ENCODE measurements around the gene LTBP2.

LTBP2 gene

GRCh38 chr14:74492776-74493342 is 119.2 kb downstream of the LTBP2 start, which contains the start of gene NPC2:
TSS of gene NPC2 (minus strand) at chr14:74493305. CDS start at chr14:74493274, 31 bp downstream.
- DNase-seq (ENCODE audit: insufficient read length) (no peak), FAIRE-seq (no peak)
- TF ChIP-seq POLR2AphosphoS5 (IDR thresholded peaks at IDR 0.05; ENCODE audit: low read depth, low read length) (no peak), POLR2A (IDR thresholded peaks at IDR 0.05; ENCODE audit: low read depth, low read length) (no peak), TAF1 (IDR thresholded peaks at IDR 0.05; ENCODE audit: borderline replicate concordance, low read depth, low read length) (no peak)

GRCh38 chr14:74491956-74492775 is 119.9 kb downstream of the LTBP2 start:
- peak; percentile 66 for FAIRE-seq
- DNase-seq (ENCODE audit: insufficient read length): no peak
- TF ChIP-seq TAF1 (IDR thresholded peaks at IDR 0.05; ENCODE audit: borderline replicate concordance, low read depth, low read length): no peak
- TF ChIP-seq POLR2A (IDR thresholded peaks at IDR 0.05; ENCODE audit: low read depth, low read length): no peak
- TF ChIP-seq POLR2AphosphoS5 (IDR thresholded peaks at IDR 0.05; ENCODE audit: low read depth, low read length): no peak

GRCh38 chr14:74490486-74490885 is 121.6 kb downstream of the LTBP2 start:
- TF ChIP-seq TAF1 (IDR thresholded peaks at IDR 0.05; ENCODE audit: borderline replicate concordance, low read depth, low read length) (no peak), POLR2AphosphoS5 (IDR thresholded peaks at IDR 0.05; ENCODE audit: low read depth, low read length) (no peak), POLR2A (IDR thresholded peaks at IDR 0.05; ENCODE audit: low read depth, low read length) (no peak)
- FAIRE-seq: no peak
- DNase-seq (ENCODE audit: insufficient read length): no peak

GRCh38 chr14:74488786-74489397 is 123.1 kb downstream of the LTBP2 start:
- FAIRE-seq: no peak
- DNase-seq (ENCODE audit: insufficient read length): no peak

GRCh38 chr14:74486164-74486563 is 125.9 kb downstream of the LTBP2 start:
- no peak for TF ChIP-seq TAF1 (IDR thresholded peaks at IDR 0.05; ENCODE audit: borderline replicate concordance, low read depth, low read length)
- no peak for DNase-seq (ENCODE audit: insufficient read length)
- no peak for FAIRE-seq

More at GRCh38 chr14:74488786-74489397, 123.1 kb downstream of the LTBP2 start:
- no peak for TF ChIP-seq POLR2A (IDR thresholded peaks at IDR 0.05; ENCODE audit: low read depth, low read length)
- TF ChIP-seq POLR2AphosphoS5 (IDR thresholded peaks at IDR 0.05; ENCODE audit: low read depth, low read length): no peak
- TF ChIP-seq TAF1 (IDR thresholded peaks at IDR 0.05; ENCODE audit: borderline replicate concordance, low read depth, low read length): no peak

- no peak for DNase-seq (ENCODE audit: insufficient read length)
- FAIRE-seq: no peak
- TF ChIP-seq POLR2A (IDR thresholded peaks at IDR 0.05; ENCODE audit: low read depth, low read length) (no peak), POLR2AphosphoS5 (IDR thresholded peaks at IDR 0.05; ENCODE audit: low read depth, low read length) (no peak), TAF1 (IDR thresholded peaks at IDR 0.05; ENCODE audit: borderline replicate concordance, low read depth, low read length) (no peak)
Measured at GRCh38 chr14:74483321-74483720, 128.7 kb downstream of the LTBP2 start.

GRCh38 chr14:74482571-74482970 is 129.5 kb downstream of the LTBP2 start:
- TF ChIP-seq POLR2A (IDR thresholded peaks at IDR 0.05; ENCODE audit: low read depth, low read length) (no peak), POLR2AphosphoS5 (IDR thresholded peaks at IDR 0.05; ENCODE audit: low read depth, low read length) (no peak), TAF1 (IDR thresholded peaks at IDR 0.05; ENCODE audit: borderline replicate concordance, low read depth, low read length) (no peak)
- FAIRE-seq: no peak
- DNase-seq (ENCODE audit: insufficient read length): no peak

GRCh38 chr14:74480046-74480445 is 132.0 kb downstream of the LTBP2 start:
- TF ChIP-seq POLR2A (IDR thresholded peaks at IDR 0.05; ENCODE audit: low read depth, low read length) (no peak), TAF1 (IDR thresholded peaks at IDR 0.05; ENCODE audit: borderline replicate concordance, low read depth, low read length) (no peak), POLR2AphosphoS5 (IDR thresholded peaks at IDR 0.05; ENCODE audit: low read depth, low read length) (no peak)
- no peak for DNase-seq (ENCODE audit: insufficient read length)
- FAIRE-seq: no peak

- DNase-seq (ENCODE audit: insufficient read length) (no peak), FAIRE-seq (no peak)
- TF ChIP-seq POLR2A (IDR thresholded peaks at IDR 0.05; ENCODE audit: low read depth, low read length): no peak
- TF ChIP-seq POLR2AphosphoS5 (IDR thresholded peaks at IDR 0.05; ENCODE audit: low read depth, low read length): no peak
- no peak for TF ChIP-seq TAF1 (IDR thresholded peaks at IDR 0.05; ENCODE audit: borderline replicate concordance, low read depth, low read length)
Measured at GRCh38 chr14:74478996-74479635, 132.9 kb downstream of the LTBP2 start.

- TF ChIP-seq TAF1 (IDR thresholded peaks at IDR 0.05; ENCODE audit: borderline replicate concordance, low read depth, low read length) (no peak), POLR2AphosphoS5 (IDR thresholded peaks at IDR 0.05; ENCODE audit: low read depth, low read length) (no peak), POLR2A (IDR thresholded peaks at IDR 0.05; ENCODE audit: low read depth, low read length) (no peak)
- FAIRE-seq: no peak
Measured at GRCh38 chr14:74476607-74477006, 135.4 kb downstream of the LTBP2 start.

GRCh38 chr14:74476107-74476506 is 135.9 kb downstream of the LTBP2 start:
- FAIRE-seq: no peak
- DNase-seq (ENCODE audit: insufficient read length): no peak
- TF ChIP-seq POLR2A (IDR thresholded peaks at IDR 0.05; ENCODE audit: low read depth, low read length): no peak
- TF ChIP-seq TAF1 (IDR thresholded peaks at IDR 0.05; ENCODE audit: borderline replicate concordance, low read depth, low read length): no peak
- TF ChIP-seq POLR2AphosphoS5 (IDR thresholded peaks at IDR 0.05; ENCODE audit: low read depth, low read length): no peak

More at GRCh38 chr14:74476607-74477006, 135.4 kb downstream of the LTBP2 start:
- no peak for DNase-seq (ENCODE audit: insufficient read length)

All from GM12892 (cell line).